HL-60/S4 treated with retinoic acid at 250 ng/mL for 4 days and 3 days (cell line): ENCODE measurements around the gene RFT1.

Source experiments
- in situ Hi-C: fragments of 300-500 bp; cut with MboI; formaldehyde crosslinking; loops from 2 replicates; pipeline ENCODE4 v1.7.0; 2022; ENCODE audit warnings: low sequenced_read_pairs

Gene RFT1

GRCh38 chr3:53150247-53151085, 20.2 kb upstream of the RFT1 start:
- in situ Hi-C loops = no loop called here

- in situ Hi-C loops = no loop called here
Observed at GRCh38 chr3:53149699-53150098, 19.5 kb upstream of the RFT1 start.

- in situ Hi-C loops = no loop called here
Observed at GRCh38 chr3:53149006-53149690, 18.9 kb upstream of the RFT1 start.

- in situ Hi-C loops = no loop called here
Observed at GRCh38 chr3:53147903-53148400, 17.7 kb upstream of the RFT1 start.

GRCh38 chr3:53147151-53147902, 17.1 kb upstream of the RFT1 start:
- in situ Hi-C loops = no loop called here

- in situ Hi-C loops = no loop called here
Observed at GRCh38 chr3:53146319-53146891, 16.2 kb upstream of the RFT1 start.

- in situ Hi-C loops = no loop called here
Observed at GRCh38 chr3:53145713-53146080, 15.5 kb upstream of the RFT1 start.

GRCh38 chr3:53144862-53145712, 14.9 kb upstream of the RFT1 start:
- in situ Hi-C loops = no loop called here

GRCh38 chr3:53144446-53144845, 14.2 kb upstream of the RFT1 start:
- in situ Hi-C loops = no loop called here

GRCh38 chr3:53142986-53143385, 12.8 kb upstream of the RFT1 start:
- in situ Hi-C loops = no loop called here

- in situ Hi-C loops = no loop called here
Observed at GRCh38 chr3:53140847-53141845, 10.9 kb upstream of the RFT1 start.

- in situ Hi-C loops = loop anchor here (10.0 kb wide), 1 partner anchor 45 kb away; no protein-coding TSS in a partner anchor
Observed at GRCh38 chr3:53139906-53140846, 9.9 kb upstream of the RFT1 start.

- in situ Hi-C loops = loop anchor here (10.0 kb wide), 1 partner anchor 47 kb away; no protein-coding TSS in a partner anchor
Observed at GRCh38 chr3:53137835-53138446, 7.7 kb upstream of the RFT1 start.

- in situ Hi-C loops = loop anchor here (10.0 kb wide), 1 partner anchor 48 kb away; no protein-coding TSS in a partner anchor
Observed at GRCh38 chr3:53137221-53137620, 7.0 kb upstream of the RFT1 start.

GRCh38 chr3:53134631-53135232, 4.5 kb upstream of the RFT1 start:
- in situ Hi-C loops = loop anchor here (10.0 kb wide), 1 partner anchor 50 kb away; no protein-coding TSS in a partner anchor

GRCh38 chr3:53132347-53132746, 2.1 kb upstream of the RFT1 start:
- in situ Hi-C loops = loop anchor here (10.0 kb wide), 1 partner anchor 52 kb away; no protein-coding TSS in a partner anchor

GRCh38 chr3:53131096-53131495, 861 bp upstream of the RFT1 start:
- in situ Hi-C loops = loop anchor here (10.0 kb wide), 1 partner anchor 54 kb away; no protein-coding TSS in a partner anchor
